MM.1S (cell line): ENCODE results near the gene COX10.

Source experiments
- CTCF ChIP-seq: fragments of 300-600 bp; sonication (generic); IDR thresholded peaks from 2 replicates; pipeline ENCODE4 v1.5.1; 2016; ENCODE audit warnings: antibody characterized with exemption, low read length, mixed read lengths
- EZH2 ChIP-seq: fragments of 300-600 bp; sonication (generic); optimal IDR thresholded peaks from 2 replicates; pipeline ENCODE3; 2017; ENCODE audit warnings: low read depth, mild to moderate bottlenecking, antibody characterized with exemption, low read length, mixed read lengths
- EZH2phosphoT487 ChIP-seq: fragments of 300-600 bp; sonication (generic); IDR thresholded peaks from 2 replicates; pipeline ENCODE4 v1.6.1; 2018; ENCODE audit warnings: antibody characterized with exemption, low read length

- TF ChIP-seq CTCF: no peak
- no peak for TF ChIP-seq EZH2
- TF ChIP-seq EZH2phosphoT487: no peak
Observed at GRCh38 chr17:14198575-14198974, 129.3 kb downstream of the COX10 start.
